SK-N-SH treated with all-trans-retinoic acid at 6 μM for 48 hours (cell line): ENCODE results near the gene ABHD3.

Experiments used
- ARNTL ChIP-seq: fragments of 450-650 bp; formaldehyde crosslinking; IDR thresholded peaks from 2 replicates; pipeline ENCODE4 v1.5.0; 2020; ENCODE audit warnings: low read depth, mild to moderate bottlenecking, moderate library complexity, borderline replicate concordance
- CSDC2 ChIP-seq: fragments of 250-450 bp; sonication (Bioruptor Pico); IDR thresholded peaks from 2 replicates; pipeline ENCODE4 v1.5.0; 2020; ENCODE audit warnings: mild to moderate bottlenecking, moderate library complexity
- CSRNP3 ChIP-seq: fragments of 250-450 bp; sonication (Bioruptor Pico); IDR thresholded peaks from 2 replicates; pipeline ENCODE4 v1.5.1; 2021; ENCODE audit warnings: mild to moderate bottlenecking, moderate library complexity
- GLIS3 ChIP-seq: fragments of 250-450 bp; sonication (Bioruptor Pico); IDR thresholded peaks from 2 replicates; pipeline ENCODE4 v1.5.0; 2020; ENCODE audit warnings: mild to moderate bottlenecking, moderate library complexity
- PATZ1 ChIP-seq: fragments of 250-450 bp; sonication (Bioruptor Pico); IDR thresholded peaks from 2 replicates; pipeline ENCODE4 v1.8.0; 2020; ENCODE audit warnings: mild to moderate bottlenecking, moderate library complexity, borderline replicate concordance
- POU6F1 ChIP-seq: fragments of 250-450 bp; sonication (Bioruptor Pico); IDR thresholded peaks from 2 replicates; pipeline ENCODE4 v1.8.0; 2021; ENCODE audit warnings: low read depth, mild to moderate bottlenecking, moderate library complexity, borderline replicate concordance
- RARB ChIP-seq: fragments of 250-450 bp; sonication (Bioruptor Pico); IDR thresholded peaks from 2 replicates; pipeline ENCODE4 v1.8.0; 2021; ENCODE audit warnings: mild to moderate bottlenecking, moderate library complexity
- TCF4 ChIP-seq: fragments of 250-450 bp; sonication (Bioruptor Pico); IDR thresholded peaks from 2 replicates; pipeline ENCODE4 v1.8.0; 2021; ENCODE audit warnings: mild to moderate bottlenecking, moderate library complexity, borderline replicate concordance
- ZC3H10 ChIP-seq: fragments of 250-450 bp; sonication (Bioruptor Pico); IDR thresholded peaks from 2 replicates; pipeline ENCODE4 v1.5.1; 2021; ENCODE audit warnings: mild to moderate bottlenecking, moderate library complexity
- ZFP3 ChIP-seq: fragments of 250-450 bp; sonication (Bioruptor Pico); IDR thresholded peaks from 2 replicates; pipeline ENCODE4 v1.5.0; 2020; ENCODE audit warnings: mild to moderate bottlenecking, moderate library complexity
- ZFP30 ChIP-seq: fragments of 450-650 bp; formaldehyde crosslinking; IDR thresholded peaks from 2 replicates; pipeline ENCODE4 v1.5.0; 2022; ENCODE audit warnings: mild to moderate bottlenecking, moderate library complexity
- ZNF70 ChIP-seq: fragments of 450-650 bp; formaldehyde crosslinking; IDR thresholded peaks from 2 replicates; pipeline ENCODE4 v1.5.0; 2020; ENCODE audit warnings: mild to moderate bottlenecking, moderate library complexity

DNA sequence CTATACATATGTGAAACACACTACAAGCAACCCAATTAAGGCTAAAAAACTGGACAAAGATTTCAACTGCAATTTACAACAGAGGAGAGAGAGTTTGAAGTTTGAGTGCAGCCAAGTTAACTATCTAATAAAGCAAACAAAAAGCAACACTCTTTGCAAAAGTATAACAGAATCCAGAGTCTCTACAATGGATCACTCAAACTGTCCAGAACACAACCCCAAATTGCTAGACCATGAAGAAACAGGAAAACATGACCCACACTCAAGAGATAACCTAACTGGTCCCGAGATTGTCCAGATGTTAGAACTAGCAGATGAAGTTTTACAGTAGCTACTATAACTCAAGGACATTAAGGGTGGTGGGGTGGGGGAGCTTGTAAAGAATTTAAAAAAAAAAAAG is 14.8 kb downstream of the ABHD3 start:
- TF ChIP-seq ZFP30 (CRISPR knock-in tag) (no peak), CSRNP3 (CRISPR knock-in tag) (no peak), TCF4 (CRISPR knock-in tag) (no peak), CSDC2 (CRISPR knock-in tag) (no peak), PATZ1 (CRISPR knock-in tag) (no peak), ZC3H10 (CRISPR knock-in tag) (no peak), ZFP3 (CRISPR knock-in tag) (no peak), ARNTL (CRISPR knock-in tag) (no peak), POU6F1 (no peak), GLIS3 (CRISPR knock-in tag) (no peak), ZNF70 (CRISPR knock-in tag) (no peak), RARB (CRISPR knock-in tag) (no peak)
